Hematopoietic multipotent progenitor cell treated with erythropoietin and hydrocortisone succinate and interleukin-3 and kit ligand, for 8 days (in vitro differentiated cells): ENCODE data around the gene DEPDC1B.
"Not testable (repeated sequence)": the region's sequence is repeated elsewhere in the genome, so short reads cannot be mapped to it uniquely, and the experiment has no call there.

Experiments
- DNase-seq: peaks from one replicate; pipeline ENCODE4 v3.0.0-alpha.2; 2015

DEPDC1B gene

DNA sequence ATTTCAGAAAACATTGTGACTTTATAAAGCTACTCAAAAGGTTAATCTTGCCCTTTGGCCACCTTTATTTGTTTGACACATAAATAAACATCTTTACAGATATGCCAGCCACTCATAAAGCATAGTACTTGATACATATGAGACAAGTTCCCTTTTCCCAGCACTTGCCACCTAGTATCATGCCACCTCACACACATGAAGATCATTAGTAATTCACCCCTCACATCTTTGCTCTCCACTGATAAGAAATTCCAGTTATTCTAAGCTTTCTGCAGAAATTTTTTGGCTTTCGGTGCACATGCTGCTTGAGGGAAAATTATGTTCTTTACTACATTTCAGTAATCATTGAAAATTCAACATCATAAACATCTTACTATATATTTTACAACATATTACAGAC lies 59.1 kb downstream of the DEPDC1B start:
- DNase-seq = peak; percentile 60

GRCh38 chr5:60639544-60639943 lies 60.4 kb downstream of the DEPDC1B start:
- no peak for DNase-seq

GRCh38 chr5:60638300-60638699 lies 61.7 kb downstream of the DEPDC1B start:
- DNase-seq = no peak

- DNase-seq = no peak
These were observed 63.3 kb downstream of the DEPDC1B start for GRCh38 chr5:60636644-60637043.

GRCh38 chr5:60636001-60636400 lies 64.0 kb downstream of the DEPDC1B start:
- DNase-seq = no peak

DNA sequence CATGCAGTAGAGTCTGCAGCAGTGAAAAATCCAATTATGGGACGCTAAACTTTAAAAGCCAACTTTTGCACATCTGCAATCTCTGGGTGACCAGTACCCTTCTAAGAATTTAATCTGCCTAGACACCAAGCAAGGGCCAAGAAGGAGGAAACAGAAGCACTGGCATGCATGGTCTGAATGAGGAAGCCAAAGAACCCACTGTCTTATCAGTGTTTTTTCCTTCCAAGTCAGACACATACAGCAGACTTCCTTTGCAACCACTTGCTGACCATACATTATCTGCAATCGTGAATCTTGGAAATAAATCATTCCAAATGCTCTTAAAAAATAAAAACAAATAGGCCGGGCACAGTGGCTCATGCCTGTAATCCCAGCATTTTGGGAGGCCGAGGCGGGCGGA lies 65.9 kb downstream of the DEPDC1B start:
- DNase-seq = peak; percentile 49

- no peak for DNase-seq
These were observed 66.6 kb downstream of the DEPDC1B start for GRCh38 chr5:60633341-60633740.

DNA sequence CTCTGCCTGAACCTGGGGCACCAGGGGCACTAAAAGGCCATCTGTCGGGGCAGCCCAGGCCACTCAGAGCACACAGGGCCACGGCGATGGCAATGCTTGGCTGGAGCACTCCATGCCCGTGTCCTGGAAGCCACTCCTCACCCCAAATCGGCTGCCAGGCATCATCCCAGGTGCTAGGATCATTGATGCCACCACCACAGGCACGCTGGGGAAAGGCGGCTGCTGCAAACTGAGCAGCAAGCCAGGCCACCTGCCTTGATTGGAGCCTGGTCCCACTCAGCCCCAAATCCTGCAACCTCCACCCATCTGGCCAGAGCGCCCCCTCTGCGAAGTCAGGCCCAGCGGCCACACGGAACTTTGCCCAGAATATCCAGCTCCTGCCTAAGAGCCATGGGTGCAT lies 67.8 kb downstream of the DEPDC1B start:
- DNase-seq = no peak

DNA sequence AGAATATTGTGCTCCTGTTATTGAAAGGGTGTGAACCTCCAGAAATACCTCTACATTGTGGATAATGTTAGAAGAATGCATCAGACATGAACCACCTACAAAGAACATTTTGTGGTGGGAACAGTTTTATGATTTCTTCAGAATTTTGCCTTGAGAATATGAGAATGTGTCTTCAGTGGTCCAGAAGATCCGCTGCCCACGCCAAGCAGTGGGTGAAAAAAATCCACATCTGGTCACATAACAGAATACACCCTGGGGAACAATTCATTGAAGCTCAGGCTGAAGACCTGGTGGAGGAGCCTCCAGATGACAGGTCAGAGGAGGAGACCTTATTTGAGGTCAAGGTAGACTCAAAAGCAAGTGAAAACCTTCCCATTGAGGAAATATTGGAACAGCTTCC lies 69.1 kb downstream of the DEPDC1B start:
- no peak for DNase-seq

DNA sequence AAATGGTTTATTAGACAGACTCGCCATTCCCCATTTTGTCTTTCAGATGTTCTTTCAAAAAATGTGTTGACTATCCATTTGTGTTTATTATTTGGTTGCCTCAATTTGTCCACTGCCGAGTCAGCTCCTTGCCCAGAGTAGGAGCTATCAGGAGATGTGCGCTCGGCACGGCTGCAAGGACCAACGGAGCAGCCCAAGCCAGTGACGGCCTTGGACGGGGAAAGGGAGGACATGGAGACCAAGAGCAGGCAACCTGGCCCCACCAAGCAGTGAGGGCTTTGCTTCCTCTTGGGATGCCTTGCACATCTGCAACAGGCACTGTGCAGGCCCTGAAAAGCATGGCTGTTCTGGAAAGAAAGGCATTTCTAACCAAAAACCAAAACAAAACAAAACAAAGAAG lies 69.8 kb downstream of the DEPDC1B start:
- no peak for DNase-seq

- DNase-seq = not testable (repeated sequence)
These were observed 75.1 kb downstream of the DEPDC1B start for GRCh38 chr5:60624875-60625274.

GRCh38 chr5:60620752-60621151 lies 79.2 kb downstream of the DEPDC1B start:
- not testable (repeated sequence) for DNase-seq

DNA sequence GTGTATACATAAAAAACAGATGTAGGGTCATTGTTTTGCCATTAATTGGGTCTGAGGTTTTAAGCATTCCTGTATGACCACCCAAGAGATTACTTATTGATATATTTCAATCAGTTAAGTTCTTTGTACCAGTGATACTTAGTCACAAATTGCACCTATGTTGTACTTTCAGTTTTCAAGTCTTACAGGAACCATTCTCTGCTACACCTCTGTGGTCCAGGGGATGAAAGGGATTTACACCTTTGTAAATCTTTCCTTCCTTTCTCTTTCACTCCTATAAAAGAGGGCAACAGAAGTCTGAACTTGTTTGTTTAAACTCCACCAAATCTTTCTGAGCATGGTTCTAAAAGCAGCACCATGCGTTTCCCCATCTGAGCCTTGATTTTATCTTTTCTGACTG lies 86.1 kb downstream of the DEPDC1B start:
- DNase-seq = no peak

- peak; percentile 61 for DNase-seq
These were observed 88.7 kb downstream of the DEPDC1B start for GRCh38 chr5:60611099-60611740.

- no peak for DNase-seq
These were observed 95.2 kb downstream of the DEPDC1B start for GRCh38 chr5:60604771-60605170.

GRCh38 chr5:60598424-60598823 lies 101.5 kb downstream of the DEPDC1B start:
- DNase-seq = no peak

- DNase-seq = peak; percentile 6
These were observed 102.2 kb downstream of the DEPDC1B start for GRCh38 chr5:60597572-60598320.

GRCh38 chr5:60594715-60595477 lies 105.1 kb downstream of the DEPDC1B start:
- DNase-seq = no peak

DNA sequence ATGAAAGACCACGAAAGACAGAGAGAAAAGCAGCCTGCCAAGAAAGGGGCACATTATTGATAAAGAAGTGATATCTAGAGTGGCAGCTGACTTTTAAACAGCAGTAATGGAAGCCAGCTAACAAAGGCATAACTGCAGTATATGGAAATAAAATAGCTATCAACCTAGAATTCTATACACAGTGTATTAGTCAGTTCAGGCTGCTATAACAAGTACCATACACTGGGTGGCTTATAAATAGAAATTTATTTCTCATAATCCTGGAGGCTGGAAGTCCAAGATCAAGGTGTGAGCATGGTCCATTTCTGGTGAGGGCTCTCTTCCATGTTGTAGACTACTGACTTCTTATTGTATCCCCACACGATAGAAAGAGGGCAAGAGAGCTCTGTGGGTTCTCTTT lies 109.8 kb downstream of the DEPDC1B start:
- DNase-seq = no peak

DNA sequence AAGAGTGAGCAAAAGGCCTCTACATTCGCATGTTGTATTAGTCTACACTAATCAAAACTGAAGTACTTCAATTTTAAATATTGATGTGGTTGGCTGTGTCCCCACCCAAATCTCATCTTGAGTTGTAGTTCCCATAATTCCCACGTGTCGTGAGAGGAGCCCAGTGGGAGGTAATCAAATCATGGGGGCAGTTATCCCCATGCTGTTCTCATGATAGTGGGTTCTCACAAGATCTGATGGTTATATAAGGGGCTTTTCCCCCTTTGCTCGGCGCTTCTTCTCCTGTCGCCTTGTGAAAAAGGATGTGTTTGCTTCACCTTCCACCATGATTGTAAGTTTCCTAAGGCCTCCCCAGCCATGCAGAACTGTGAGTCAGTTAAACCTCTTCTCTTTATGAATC lies 112.7 kb downstream of the DEPDC1B start:
- not testable (repeated sequence) for DNase-seq

- DNase-seq = peak; percentile 11
These were observed 113.6 kb downstream of the DEPDC1B start for GRCh38 chr5:60586307-60586901.

DNA sequence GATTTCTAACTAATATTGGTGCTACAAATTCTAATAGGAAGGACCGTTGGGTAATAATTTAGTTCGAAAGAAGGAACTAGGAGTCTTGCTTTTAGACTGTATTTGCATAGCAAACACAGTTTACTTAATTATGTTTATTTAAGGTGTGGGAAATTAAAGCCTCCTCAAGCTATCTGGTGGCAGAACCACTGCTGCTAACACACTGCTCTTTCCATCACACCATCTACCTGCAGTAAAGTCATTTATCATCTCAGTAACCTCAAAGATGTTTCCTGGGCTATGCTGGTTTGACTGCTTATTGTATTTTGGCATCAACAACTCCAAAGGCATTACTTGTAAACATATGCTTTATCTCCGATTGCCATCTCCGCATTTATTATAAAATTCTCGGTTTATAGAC lies 114.3 kb downstream of the DEPDC1B start:
- DNase-seq = no peak

DNA sequence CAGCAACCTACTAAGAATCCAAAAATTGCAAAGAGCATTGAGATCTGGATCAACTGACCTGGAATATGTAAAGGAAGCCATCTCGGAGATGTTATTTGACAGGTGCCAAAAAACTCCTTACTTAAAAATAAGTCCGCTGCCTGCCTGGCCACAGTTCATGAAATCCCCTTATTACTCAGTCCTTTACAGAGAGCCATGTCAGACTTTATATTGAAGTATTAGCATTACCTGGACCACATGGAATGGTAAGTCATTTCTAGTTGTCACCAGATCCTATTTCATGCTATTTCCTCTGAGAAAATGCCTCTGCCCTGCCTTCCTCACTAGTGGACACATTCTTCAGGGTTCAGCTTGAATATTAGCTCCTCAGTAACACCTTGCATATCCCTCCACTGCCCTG lies 115.7 kb downstream of the DEPDC1B start:
- DNase-seq = no peak

DNA sequence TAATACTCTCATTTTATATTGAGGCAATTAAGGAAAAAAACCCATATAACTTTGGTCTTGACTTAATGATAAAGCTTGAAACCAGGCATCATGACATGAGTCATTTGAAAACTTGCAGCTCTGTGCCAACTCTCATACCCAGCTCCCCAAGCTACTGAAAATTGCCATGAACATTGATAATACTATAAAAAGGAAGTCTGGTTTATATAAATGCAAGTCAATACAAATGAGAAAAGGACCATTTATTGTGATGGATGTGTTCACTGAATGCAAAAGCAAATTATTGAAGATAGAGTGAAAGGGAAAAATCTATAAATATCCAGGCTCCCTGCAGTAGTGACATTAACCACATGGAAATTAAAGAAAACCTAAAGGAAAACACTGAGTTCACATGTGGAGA lies 116.3 kb downstream of the DEPDC1B start:
- no peak for DNase-seq
